SK-N-SH (cell line): ENCODE data around the gene SLC22A23. TPM values are rescaled to one million over a fixed set of nuclear protein-coding genes. Genes with fewer than 3 reads are reported as not detected.

Source experiments
- CTCF ChIA-PET: fragments of 300-600, 350-600 bp; formaldehyde crosslinking; extraction: SDS; loops from one replicate; lab custom pipeline; 2021; lab: Yijun Ruan, JAX
- POLR2A ChIA-PET: fragments of 350-600 bp; sonication (Branson Sonifier 250); formaldehyde crosslinking; extraction: SDS; loops from one replicate; lab custom pipeline; 2020; ENCODE audit warnings: antibody characterized with exemption, inconsistent platforms; lab: Yijun Ruan, JAX
- DNase-seq: peaks from one replicate; pipeline ENCODE4 v3.0.0; 2012
- H2AFZ ChIP-seq: fragments of 200-600 bp; sonication (generic); 2 replicates; pipeline ENCODE4 v1.8.1; 2016; ENCODE audit warnings: antibody characterized with exemption, mild to moderate bottlenecking, low read depth
- H3F3A ChIP-seq: fragments of 200-600 bp; sonication (generic); replicated peaks from 2 replicates; pipeline ENCODE3; 2016; ENCODE audit warnings: antibody characterized with exemption, mild to moderate bottlenecking; ENCODE audit not compliant: insufficient read depth
- H3K27ac ChIP-seq, 2 experiments: fragments of 200-500 bp in 1 of 2; fragments of 200-600 bp in 1 of 2; sonication (Bioruptor generic) in 1 of 2; sonication (generic), shearing (Covaris generic) in 1 of 2; 2 replicates each; pipeline versions ENCODE4 v1.5.1 to v1.6.1; 2014 to 2016; ENCODE audit warnings: low read depth in 2 of 2, inconsistent platforms in 1 of 2, low read length in 1 of 2, mild to moderate bottlenecking in 1 of 2, mixed read lengths in 1 of 2
- H3K27me3 ChIP-seq: fragments of 200-600 bp; sonication (generic), shearing (Covaris generic); 2 replicates; pipeline ENCODE4 v1.6.1; 2016; ENCODE audit warnings: mixed run types; ENCODE audit not compliant: insufficient read depth
- H3K36me3 ChIP-seq, 2 experiments: fragments of 200-500 bp in 1 of 2; fragments of 200-600 bp in 1 of 2; sonication (Bioruptor generic) in 1 of 2; sonication (generic) in 1 of 2; replicated peaks in 1 of 2; 2 replicates each; pipeline versions ENCODE3 to v1.5.1; 2014 to 2016; ENCODE audit warnings: low read length in 1 of 2, mild to moderate bottlenecking in 1 of 2; ENCODE audit not compliant: insufficient read depth in 2 of 2, control insufficient read depth in 1 of 2
- H3K4me1 ChIP-seq, 2 experiments: fragments of 200-500 bp in 1 of 2; fragments of 200-600 bp in 1 of 2; sonication (Bioruptor generic) in 1 of 2; sonication (generic), shearing (Covaris generic) in 1 of 2; 2 replicates each; pipeline versions ENCODE4 v1.5.1 to v1.6.1; 2014 to 2016; ENCODE audit warnings: low read depth in 1 of 2, low read length in 1 of 2, mixed run types in 1 of 2; ENCODE audit not compliant: insufficient read depth in 2 of 2, control insufficient read depth in 1 of 2
- H3K4me2 ChIP-seq: fragments of 200-600 bp; sonication (generic), shearing (Covaris generic); 2 replicates; pipeline ENCODE4 v1.6.1; 2017; ENCODE audit warnings: mixed run types
- H3K4me3 ChIP-seq, 2 experiments: fragments of 200-500 bp in 1 of 2; fragments of 200-600 bp in 1 of 2; sonication (Bioruptor generic) in 1 of 2; sonication (generic), shearing (Covaris generic) in 1 of 2; 2 replicates each; pipeline versions ENCODE4 v1.5.1 to v1.8.1; 2014 to 2016; ENCODE audit warnings: low read depth in 2 of 2, inconsistent platforms in 1 of 2, low read length in 1 of 2, mild to moderate bottlenecking in 1 of 2, mixed read lengths in 1 of 2, moderate library complexity in 1 of 2
- H3K79me2 ChIP-seq: fragments of 200-600 bp; sonication (generic); 2 replicates; pipeline ENCODE4 v1.8.1; 2017; ENCODE audit warnings: mild to moderate bottlenecking; ENCODE audit not compliant: insufficient read depth
- H3K9ac ChIP-seq: fragments of 200-600 bp; sonication (generic); 2 replicates; pipeline ENCODE4 v1.6.1; 2017; ENCODE audit warnings: mixed run types
- H3K9me2 ChIP-seq: fragments of 200-600 bp; sonication (generic); 2 replicates; pipeline ENCODE4 v1.6.1; 2017; ENCODE audit warnings: mixed run types
- H3K9me3 ChIP-seq: fragments of 200-600 bp; sonication (generic); 2 replicates; pipeline ENCODE4 v1.6.1; 2017; ENCODE audit warnings: mixed run types, mild to moderate bottlenecking, moderate library complexity
- H4K20me1 ChIP-seq: fragments of 200-600 bp; sonication (generic); 2 replicates; pipeline ENCODE4 v1.6.1; 2017; ENCODE audit warnings: mild to moderate bottlenecking, mixed run types; ENCODE audit not compliant: insufficient read depth
- CHD2 ChIP-seq: fragments of 150-350 bp; IDR thresholded peaks from 2 replicates; pipeline ENCODE4 v1.6.1; 2018; ENCODE audit warnings: low read length; ENCODE audit not compliant: partially characterized antibody
- EP300 ChIP-seq, 2 experiments: IDR thresholded peaks; 2 replicates each; pipeline versions ENCODE4 v1.4.0 to v1.6.1; 2012; ENCODE audit warnings: borderline replicate concordance in 1 of 2, low read depth in 1 of 2, low read length in 1 of 2
- FOXJ3 ChIP-seq: sonication (generic); formaldehyde crosslinking; IDR thresholded peaks from 2 replicates; pipeline ENCODE4 v1.5.1; 2020; ENCODE audit warnings: mild to moderate bottlenecking, missing genetic modification reagents
- FOXM1 ChIP-seq: IDR thresholded peaks from 2 replicates; pipeline ENCODE4 v1.4.0; 2012; ENCODE audit warnings: low read depth, mild to moderate bottlenecking
- RAD21 ChIP-seq: IDR thresholded peaks from 2 replicates; pipeline ENCODE4 v1.6.1; 2012; ENCODE audit warnings: mild to moderate bottlenecking, low read length
- SMC3 ChIP-seq: IDR thresholded peaks from 2 replicates; pipeline ENCODE4 v1.6.1; 2012; ENCODE audit warnings: low read depth, low read length, improper control_type of control experiment
- TCF12 ChIP-seq: IDR thresholded peaks from 2 replicates; pipeline ENCODE4 v1.4.0; 2012
- YY1 ChIP-seq: IDR thresholded peaks from 2 replicates; pipeline ENCODE4 v1.4.0; 2012; ENCODE audit warnings: low read depth, mild to moderate bottlenecking
- WGBS: methylation state at CpG from one replicate; pipeline ENCODE4 v1.1.6; 2017; ENCODE audit warnings: low lambda C conversion rate; 5-methylcytosine and 5-hydroxymethylcytosine counted together
- polyA plus RNA-seq, 3 experiments: library from polyadenylated mRNA; depleted of rRNA; stranded (reverse); fragments of >200 nt; gene quantifications; 2 replicates each; pipeline ENCODE4 v1.2.3, GENCODE V29; 2012
- TF ChIP-seq, protein P1 (sequence below): IDR thresholded peaks from 2 replicates; pipeline ENCODE4 v1.4.0; 2012; ENCODE audit warnings: low read depth, borderline replicate concordance
- TF ChIP-seq, protein P2 (sequence below): IDR thresholded peaks from 2 replicates; pipeline ENCODE4; 2012

The SLC22A23 gene
- polyA plus RNA-seq, 1 of the 3 experiments (the other 2 are of a cell fraction): not detected

DNA sequence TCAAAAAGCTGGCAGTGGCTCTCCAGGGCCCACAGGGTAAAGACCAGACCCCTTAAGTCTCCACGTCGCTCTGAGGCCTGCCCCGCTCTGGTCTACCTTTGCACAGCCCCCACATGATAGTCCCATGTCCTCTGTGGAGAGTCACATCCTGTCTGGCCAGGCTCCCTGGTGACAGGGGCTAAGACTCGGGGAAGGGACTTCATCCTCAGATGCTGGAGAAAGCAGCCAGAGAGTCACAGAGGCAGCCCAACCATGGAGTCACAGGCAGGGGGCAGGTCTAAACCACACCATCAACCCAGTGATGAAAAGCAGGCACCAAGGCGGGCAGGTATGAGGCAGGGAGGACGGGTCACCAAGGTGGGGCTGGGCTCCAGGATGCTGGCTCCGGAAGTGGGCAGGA, 62.2 kb downstream of the SLC22A23 start:
- Histone ChIP-seq H3K36me3 (no peaks in the 10 kb centered on the region), H3K27ac (no peak overlapping the region), H3K4me1 (no peaks in the 10 kb centered on the region), H3K79me2 (no peaks in the 10 kb centered on the region), H3K9me3 (no peaks in the 10 kb centered on the region), H2AFZ (no peak overlapping the region), H3K9me2 (no peaks in the 10 kb centered on the region), H3K9ac (no peak overlapping the region), H3K4me3 (no peak overlapping the region), H4K20me1 (no peaks in the 10 kb centered on the region), H3F3A (no peaks in the 10 kb centered on the region), H3K4me2 (no peak overlapping the region), H3K27me3 (peaks cover 50% of the 10 kb centered on the region)
- POLR2A ChIA-PET: no interaction called here
- WGBS: 20% methylated on average over 4 of the region's 7 CpGs
- CTCF ChIA-PET: interaction anchor here (0.6 kb wide), 1 partner anchor 96 kb away, joined by 3 read pairs; no protein-coding TSS in a partner anchor
- DNase-seq: no peak
- TF ChIP-seq EP300 (IDR thresholded peaks at IDR 0.05; ENCODE audit: borderline replicate concordance in 1 of 2, low read depth in 1 of 2, low read length in 1 of 2) (no peak), SMC3 (no peak), YY1 (no peak), TCF12 (no peak), RAD21 (no peak), CHD2 (no peak), FOXM1 (no peak), FOXJ3 (CRISPR knock-in tag) (no peak)
- TF ChIP-seq, protein P1, sequence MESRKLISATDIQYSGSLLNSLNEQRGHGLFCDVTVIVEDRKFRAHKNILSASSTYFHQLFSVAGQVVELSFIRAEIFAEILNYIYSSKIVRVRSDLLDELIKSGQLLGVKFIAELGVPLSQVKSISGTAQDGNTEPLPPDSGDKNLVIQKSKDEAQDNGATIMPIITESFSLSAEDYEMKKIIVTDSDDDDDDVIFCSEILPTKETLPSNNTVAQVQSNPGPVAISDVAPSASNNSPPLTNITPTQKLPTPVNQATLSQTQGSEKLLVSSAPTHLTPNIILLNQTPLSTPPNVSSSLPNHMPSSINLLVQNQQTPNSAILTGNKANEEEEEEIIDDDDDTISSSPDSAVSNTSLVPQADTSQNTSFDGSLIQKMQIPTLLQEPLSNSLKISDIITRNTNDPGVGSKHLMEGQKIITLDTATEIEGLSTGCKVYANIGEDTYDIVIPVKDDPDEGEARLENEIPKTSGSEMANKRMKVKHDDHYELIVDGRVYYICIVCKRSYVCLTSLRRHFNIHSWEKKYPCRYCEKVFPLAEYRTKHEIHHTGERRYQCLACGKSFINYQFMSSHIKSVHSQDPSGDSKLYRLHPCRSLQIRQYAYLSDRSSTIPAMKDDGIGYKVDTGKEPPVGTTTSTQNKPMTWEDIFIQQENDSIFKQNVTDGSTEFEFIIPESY: no peak
- TF ChIP-seq, protein P2, sequence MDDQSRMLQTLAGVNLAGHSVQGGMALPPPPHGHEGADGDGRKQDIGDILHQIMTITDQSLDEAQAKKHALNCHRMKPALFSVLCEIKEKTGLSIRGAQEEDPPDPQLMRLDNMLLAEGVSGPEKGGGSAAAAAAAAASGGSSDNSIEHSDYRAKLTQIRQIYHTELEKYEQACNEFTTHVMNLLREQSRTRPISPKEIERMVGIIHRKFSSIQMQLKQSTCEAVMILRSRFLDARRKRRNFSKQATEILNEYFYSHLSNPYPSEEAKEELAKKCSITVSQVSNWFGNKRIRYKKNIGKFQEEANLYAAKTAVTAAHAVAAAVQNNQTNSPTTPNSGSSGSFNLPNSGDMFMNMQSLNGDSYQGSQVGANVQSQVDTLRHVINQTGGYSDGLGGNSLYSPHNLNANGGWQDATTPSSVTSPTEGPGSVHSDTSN: no peak

DNA sequence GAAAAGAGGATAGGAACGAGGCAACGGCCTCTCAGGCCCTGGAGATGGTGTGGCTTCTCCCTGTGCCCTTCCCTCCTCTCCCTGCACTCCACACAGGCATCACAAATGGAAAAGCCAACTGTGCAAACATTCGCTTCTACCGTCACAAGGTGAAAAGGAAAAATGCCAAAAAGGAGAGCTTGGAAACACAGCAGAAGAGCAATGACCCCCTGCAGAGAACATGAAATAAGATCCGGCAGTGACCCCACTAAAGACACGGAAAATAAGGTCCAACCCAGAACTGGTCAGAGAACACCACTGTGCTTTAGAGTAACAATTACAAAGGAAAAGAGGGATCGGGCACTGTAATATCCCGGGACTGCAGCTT, 63.0 kb downstream of the SLC22A23 start:
- DNase-seq: no peak
- POLR2A ChIA-PET: no interaction called here

More for the DNA sequence above, 63.0 kb downstream of the SLC22A23 start:
- CTCF ChIA-PET: no interaction called here
- Histone ChIP-seq H3K27me3 (peaks cover 44% of the 10 kb centered on the region), H3K9me2 (no peaks in the 10 kb centered on the region), H3K4me3 (no peak overlapping the region), H3K9me3 (no peaks in the 10 kb centered on the region), H4K20me1 (no peaks in the 10 kb centered on the region), H3F3A (no peaks in the 10 kb centered on the region), H2AFZ (no peak overlapping the region), H3K4me1 (no peaks in the 10 kb centered on the region), H3K36me3 (no peaks in the 10 kb centered on the region), H3K4me2 (no peak overlapping the region), H3K9ac (no peak overlapping the region), H3K27ac (no peak overlapping the region), H3K79me2 (no peaks in the 10 kb centered on the region)
- TF ChIP-seq SMC3: no peak
- 37% methylated on average over 8 of the region's 8 CpGs for WGBS
